Colonic mucosa (tissue), 4 donors: ENCODE data around the gene WDTC1. TPM values are rescaled to one million over a fixed set of nuclear protein-coding genes. Genes with fewer than 3 reads are reported as not detected.

Experiments
- DNase-seq: peaks from one replicate; pipeline ENCODE4 v3.0.0-alpha.2; 2020
- H3K27ac ChIP-seq: fragments of 200-600 bp; one replicate; pipeline ENCODE4 v1.8.0; 2021
- H3K27me3 ChIP-seq: fragments of 200-600 bp; one replicate; pipeline ENCODE4 v1.8.0; 2021
- H3K36me3 ChIP-seq: fragments of 200-600 bp; one replicate; pipeline ENCODE4 v1.8.0; 2021
- H3K4me1 ChIP-seq: fragments of 200-600 bp; one replicate; pipeline ENCODE4 v1.8.0; 2021; ENCODE audit warnings: mild to moderate bottlenecking
- H3K4me3 ChIP-seq: fragments of 200-600 bp; one replicate; pipeline ENCODE4 v1.8.0; 2021
- H3K9ac ChIP-seq, 2 donors: one replicate each; pipeline ENCODE4 v1.7.0; 2013; ENCODE audit warnings: control low read depth in 2 of 2, low read depth in 2 of 2, low read length in 2 of 2
- H3K9me3 ChIP-seq: fragments of 200-600 bp; one replicate; pipeline ENCODE4 v1.8.0; 2021
- intact Hi-C: fragments of 100-400 bp; cut with DNase I; formaldehyde crosslinking; loops from one replicate; pipeline ENCODE4 v1.14.1; 2022
- total RNA-seq, 2 donors: library from RNA; stranded (reverse); fragmentation: NEBNext Ultra II Directional in 1 of 2; extraction: Animal tissue kit (Norgen Biotek cat#: 25700) in 1 of 2; gene quantifications; one replicate each; pipeline ENCODE4 v1.2.1, GENCODE V29; 2021
- TF ChIP-seq, protein P1 (sequence below): fragments of 200-600 bp; IDR thresholded peaks from one replicate; pipeline ENCODE4 v1.8.0; 2022; ENCODE audit warnings: antibody characterized with exemption, mild to moderate bottlenecking
- donor health status: healthy.
- donor health status: DM: no; HTN: no; CAD: no.
- donor health status: DM: no; HTN: no; CAD: no.

The WDTC1 gene
- total RNA-seq, 2 donors from 2014 or later, result 31.2 to 39.3 TPM

DNA sequence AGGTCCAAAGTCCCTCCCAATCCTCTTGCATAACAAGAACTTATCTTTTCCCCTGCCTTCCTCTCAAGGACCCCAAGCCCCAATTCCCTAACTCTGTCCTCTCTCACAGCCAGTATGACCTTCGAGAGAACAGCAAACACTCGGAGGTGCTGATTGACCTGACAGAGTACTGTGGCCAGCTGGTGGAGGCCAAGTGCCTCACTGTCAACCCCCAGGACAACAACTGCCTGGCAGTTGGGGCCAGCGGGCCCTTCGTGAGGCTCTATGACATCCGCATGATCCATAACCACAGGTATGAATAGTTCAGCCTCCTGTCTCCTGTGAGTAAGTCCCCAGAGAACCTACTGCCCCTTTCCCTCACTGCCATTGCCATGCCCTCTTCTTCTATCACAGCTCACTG, 57.7 kb downstream of the WDTC1 start:
- no peak overlapping the region for H3K4me3 ChIP-seq
- no peak for DNase-seq
- no peaks in the 10 kb centered on the region for H3K4me1 ChIP-seq
- no peaks in the 10 kb centered on the region for H3K27me3 ChIP-seq
- TF ChIP-seq, protein P1, sequence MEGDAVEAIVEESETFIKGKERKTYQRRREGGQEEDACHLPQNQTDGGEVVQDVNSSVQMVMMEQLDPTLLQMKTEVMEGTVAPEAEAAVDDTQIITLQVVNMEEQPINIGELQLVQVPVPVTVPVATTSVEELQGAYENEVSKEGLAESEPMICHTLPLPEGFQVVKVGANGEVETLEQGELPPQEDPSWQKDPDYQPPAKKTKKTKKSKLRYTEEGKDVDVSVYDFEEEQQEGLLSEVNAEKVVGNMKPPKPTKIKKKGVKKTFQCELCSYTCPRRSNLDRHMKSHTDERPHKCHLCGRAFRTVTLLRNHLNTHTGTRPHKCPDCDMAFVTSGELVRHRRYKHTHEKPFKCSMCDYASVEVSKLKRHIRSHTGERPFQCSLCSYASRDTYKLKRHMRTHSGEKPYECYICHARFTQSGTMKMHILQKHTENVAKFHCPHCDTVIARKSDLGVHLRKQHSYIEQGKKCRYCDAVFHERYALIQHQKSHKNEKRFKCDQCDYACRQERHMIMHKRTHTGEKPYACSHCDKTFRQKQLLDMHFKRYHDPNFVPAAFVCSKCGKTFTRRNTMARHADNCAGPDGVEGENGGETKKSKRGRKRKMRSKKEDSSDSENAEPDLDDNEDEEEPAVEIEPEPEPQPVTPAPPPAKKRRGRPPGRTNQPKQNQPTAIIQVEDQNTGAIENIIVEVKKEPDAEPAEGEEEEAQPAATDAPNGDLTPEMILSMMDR, result no peak
- no peaks in the 10 kb centered on the region for H3K9me3 ChIP-seq
- no peak overlapping the region for H3K9ac ChIP-seq
- no peak overlapping the region for H3K27ac ChIP-seq
- H3K36me3 ChIP-seq, result peaks cover 5% of the 10 kb centered on the region
- intact Hi-C loops, result no loop called here

DNA sequence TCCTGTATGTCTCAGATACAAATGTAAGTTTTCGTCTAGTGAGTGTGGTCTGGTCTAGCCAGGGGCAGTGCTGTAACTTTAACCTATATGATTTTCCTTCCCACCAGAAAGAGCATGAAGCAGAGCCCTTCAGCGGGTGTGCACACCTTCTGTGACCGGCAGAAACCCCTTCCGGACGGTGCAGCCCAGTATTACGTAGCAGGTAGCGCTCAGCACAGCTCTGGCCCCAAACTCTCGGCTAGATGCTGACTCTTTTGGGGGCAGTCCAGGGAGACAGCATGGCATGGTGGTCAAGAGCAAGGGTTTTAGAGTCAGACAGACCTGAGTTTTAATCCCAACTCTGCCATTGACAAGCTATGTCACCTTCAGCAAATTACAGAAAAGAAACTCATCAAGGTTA, 59.5 kb downstream of the WDTC1 start:
- Histone ChIP-seq H3K9me3 (no peaks in the 10 kb centered on the region), H3K4me3 (no peak overlapping the region), H3K4me1 (no peaks in the 10 kb centered on the region), H3K27ac (no peak overlapping the region), H3K27me3 (no peaks in the 10 kb centered on the region), H3K9ac (no peak overlapping the region), H3K36me3 (no peaks in the 10 kb centered on the region)
- DNase-seq, result no peak
- intact Hi-C loops, result no loop called here
- TF ChIP-seq, protein P1, result no peak

DNA sequence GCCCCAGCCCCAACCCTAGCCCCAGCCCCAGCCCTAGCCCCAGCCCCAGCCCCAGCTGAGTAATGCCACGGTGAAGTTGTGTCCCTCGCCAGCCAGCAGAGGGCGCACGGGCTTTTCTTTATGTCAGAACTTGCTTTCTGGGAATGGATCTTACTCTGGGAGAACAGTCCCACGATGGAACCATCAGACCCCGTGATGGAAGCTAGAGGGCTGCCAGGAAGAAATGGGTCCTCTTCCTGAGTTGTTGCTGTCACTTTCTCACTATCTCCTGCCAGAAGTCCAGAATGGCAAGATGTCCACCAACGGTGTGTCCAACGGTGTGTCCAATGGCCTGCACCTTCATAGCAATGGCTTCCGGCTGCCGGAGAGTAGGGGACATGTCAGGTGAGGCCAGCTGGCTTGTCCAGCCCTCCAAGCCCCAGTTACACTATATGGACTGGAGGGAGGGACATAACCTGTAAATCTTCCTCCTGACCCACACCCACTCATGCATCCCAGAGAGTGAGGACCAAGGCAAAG, 62.4 kb downstream of the WDTC1 start:
- peaks cover 2% of the 10 kb centered on the region for H3K36me3 ChIP-seq
- H3K9ac ChIP-seq, result no peak overlapping the region
- no peak overlapping the region for H3K27ac ChIP-seq
- no peaks in the 10 kb centered on the region for H3K9me3 ChIP-seq
- no peaks in the 10 kb centered on the region for H3K27me3 ChIP-seq
- DNase-seq, result peak; percentile 77
- TF ChIP-seq, protein P1, result peak; percentile 41
- H3K4me3 ChIP-seq, result no peak overlapping the region
- H3K4me1 ChIP-seq, result no peaks in the 10 kb centered on the region
- intact Hi-C loops, result no loop called here

DNA sequence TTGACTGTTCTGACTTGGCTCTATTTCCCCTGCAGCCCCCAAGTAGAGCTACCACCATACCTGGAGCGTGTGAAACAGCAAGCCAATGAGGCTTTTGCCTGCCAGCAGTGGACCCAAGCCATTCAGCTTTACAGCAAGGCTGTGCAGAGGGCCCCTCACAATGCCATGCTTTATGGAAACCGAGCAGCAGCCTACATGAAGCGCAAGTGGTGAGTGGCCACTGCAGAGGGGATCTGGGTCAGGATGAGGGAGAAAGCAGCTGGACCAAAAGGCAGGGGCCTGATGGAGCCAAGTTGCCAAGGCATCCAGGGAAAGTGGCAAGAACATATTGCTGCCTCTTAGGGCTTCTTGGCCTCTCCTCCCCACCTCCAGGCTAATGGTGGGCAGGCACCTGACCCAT, 63.5 kb downstream of the WDTC1 start:
- TF ChIP-seq, protein P1, result no peak
- Histone ChIP-seq H3K4me3 (no peak overlapping the region), H3K27ac (no peak overlapping the region), H3K4me1 (no peaks in the 10 kb centered on the region), H3K9ac (no peak overlapping the region), H3K36me3 (peaks cover 4% of the 10 kb centered on the region), H3K27me3 (no peaks in the 10 kb centered on the region), H3K9me3 (no peaks in the 10 kb centered on the region)
- no peak for DNase-seq
- intact Hi-C loops, result no loop called here

DNA sequence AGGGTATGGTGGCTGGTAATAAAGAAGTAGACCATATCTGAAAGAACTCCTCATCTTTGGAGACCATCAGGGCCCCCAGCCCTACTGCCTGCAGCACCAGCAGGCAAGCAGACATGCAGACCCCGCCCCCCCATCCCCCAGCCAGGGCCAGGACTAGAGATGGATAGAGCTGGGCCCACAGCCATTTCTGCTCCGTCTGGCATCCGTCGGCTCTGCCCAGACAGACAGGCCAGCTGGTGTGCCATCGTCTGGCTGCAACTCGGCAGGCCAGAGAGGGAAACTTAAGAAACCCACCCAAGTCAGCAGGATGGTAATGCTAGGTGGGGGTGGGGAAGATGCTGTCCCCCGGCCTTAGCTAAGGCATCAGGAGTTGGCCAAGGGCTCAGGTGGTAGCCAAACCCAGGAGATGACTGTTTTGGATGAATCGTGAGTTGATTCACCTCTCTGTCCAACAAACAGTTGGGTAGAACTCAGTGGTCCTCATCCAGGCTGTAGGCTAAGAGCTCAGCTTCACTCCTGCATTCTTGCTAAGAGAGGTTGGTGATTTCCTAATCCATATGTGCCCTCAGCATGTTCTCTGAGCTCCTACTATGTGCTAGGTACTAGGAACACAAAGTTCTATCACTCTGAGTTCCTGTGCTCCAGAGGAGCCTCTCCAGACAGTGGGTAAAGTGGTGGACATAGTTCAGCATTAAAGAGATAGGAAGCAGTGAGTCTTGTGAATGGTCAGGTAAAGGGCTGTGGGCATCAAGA, 64.4 kb downstream of the WDTC1 start:
- H3K4me3 ChIP-seq, result no peak overlapping the region
- H3K27ac ChIP-seq, result peak overlapping the region; percentile 70
- TF ChIP-seq, protein P1, result no peak
- H3K36me3 ChIP-seq, result peaks cover 4% of the 10 kb centered on the region
- H3K9ac ChIP-seq, result peak overlapping the region in 1 of 2 donors; percentile 38
- H3K4me1 ChIP-seq, result no peaks in the 10 kb centered on the region
- H3K9me3 ChIP-seq, result no peaks in the 10 kb centered on the region
- intact Hi-C loops, result no loop called here
- DNase-seq, result no peak
- H3K27me3 ChIP-seq, result no peaks in the 10 kb centered on the region
